GM19463 (cell line): ENCODE results near the gene CCT7.
"Not testable (repeated sequence)": the region's sequence is repeated elsewhere in the genome, so short reads cannot be mapped to it uniquely, and the experiment has no call there.

Experiments
- ATAC-seq: cut with Tn5 transposase; IDR thresholded peaks from one replicate; pipeline ENCODE4 v1.9.1; 2021; ENCODE audit warnings: mild to moderate bottlenecking, moderate library complexity; ENCODE audit not compliant: unreplicated experiment

CCT7 gene

DNA sequence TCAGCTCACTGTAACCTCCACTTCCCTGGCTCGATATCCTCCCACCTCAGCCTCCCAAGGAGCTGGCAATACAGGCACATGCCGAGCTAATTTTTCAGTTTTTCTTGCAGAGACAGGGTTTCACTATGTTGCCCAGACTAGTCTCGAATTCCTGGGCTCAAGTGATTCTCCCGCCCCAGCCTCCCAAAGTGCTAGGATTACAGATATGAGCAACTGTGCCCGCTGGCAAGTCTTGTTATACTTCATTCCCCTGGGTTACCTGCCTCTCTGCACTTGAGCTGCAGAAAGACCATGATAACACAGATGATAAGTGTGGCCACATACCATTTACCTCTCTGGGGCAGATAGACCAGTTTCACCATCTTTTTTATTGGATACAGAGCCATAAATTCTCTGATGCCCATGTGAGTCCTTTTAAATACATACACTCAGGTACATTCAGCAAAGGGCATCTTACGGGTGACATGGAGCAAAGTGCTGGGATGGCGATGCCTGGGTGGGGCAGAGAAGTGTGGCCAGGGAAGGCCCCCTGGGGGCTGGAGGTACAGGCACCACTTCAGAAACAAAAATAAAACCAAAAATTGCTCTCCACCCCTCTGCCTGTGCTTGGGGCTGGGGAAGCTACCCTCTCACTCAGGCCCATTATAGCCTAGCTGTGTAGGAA lies 20.4 kb downstream of the CCT7 start:
- ATAC-seq, result no peak

DNA sequence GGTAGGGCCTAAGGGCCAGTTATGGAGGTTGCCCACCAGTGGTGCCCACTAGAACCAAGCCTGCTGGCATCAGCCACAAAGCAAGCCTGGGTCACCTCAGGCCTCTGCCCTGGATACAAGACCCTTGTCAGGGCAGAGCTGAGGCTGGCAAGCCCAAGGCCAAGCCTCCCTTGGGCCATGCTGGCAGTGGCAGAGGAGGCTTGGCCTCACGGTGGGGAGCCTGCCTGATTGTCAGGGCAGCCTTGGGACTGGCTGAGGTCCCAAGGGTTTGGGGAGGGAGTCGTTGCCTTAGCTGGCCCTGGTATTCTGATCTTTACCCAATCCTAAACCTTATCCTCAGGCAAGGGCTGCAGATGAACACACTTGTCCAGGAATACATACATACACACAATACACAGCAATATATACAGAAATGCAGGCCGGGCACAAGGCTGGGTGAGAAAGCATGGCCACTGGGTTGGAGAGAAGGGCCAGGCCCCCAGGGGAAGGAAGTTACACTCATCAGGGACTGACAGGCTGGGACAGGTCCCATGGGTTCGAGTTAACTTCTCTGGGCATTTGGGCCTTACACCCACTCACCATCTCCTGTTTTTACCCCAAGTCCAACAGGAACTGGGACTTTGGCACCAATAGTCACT lies 21.0 kb downstream of the CCT7 start:
- no peak for ATAC-seq

DNA sequence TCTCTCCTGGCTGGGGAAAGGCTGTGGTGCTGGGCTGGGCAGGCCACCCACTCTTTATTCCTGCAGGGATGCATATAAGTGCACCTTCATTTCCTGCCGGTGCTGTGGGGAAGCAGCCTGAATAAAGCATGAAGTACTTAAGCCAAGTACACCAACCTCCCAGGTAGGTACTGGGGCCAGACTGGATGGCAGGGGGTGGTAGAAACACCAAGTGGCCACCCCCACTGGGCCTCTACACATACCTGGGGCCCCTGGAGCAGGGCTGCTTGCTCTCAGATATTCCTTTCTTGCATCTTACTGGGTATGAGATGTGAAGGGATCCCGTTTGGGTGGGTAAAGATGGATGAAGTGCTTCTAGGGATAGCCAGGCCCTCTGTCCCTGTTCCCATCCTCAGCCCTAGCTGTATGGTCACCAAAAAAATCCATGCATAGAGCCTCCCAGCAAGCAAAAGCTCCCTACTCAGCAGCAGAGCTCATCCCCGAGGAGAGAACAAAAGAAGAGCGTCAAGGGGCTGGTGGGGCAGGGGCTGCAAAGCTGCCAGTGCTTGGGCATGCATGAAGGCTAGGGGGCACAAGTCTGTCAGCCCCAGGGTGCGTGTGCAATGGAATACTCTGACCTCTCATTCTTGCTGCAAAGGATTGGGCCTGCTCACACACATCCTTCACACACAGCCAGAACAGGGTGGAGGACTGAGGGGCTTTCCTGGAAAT lies 22.0 kb downstream of the CCT7 start:
- no peak for ATAC-seq

- ATAC-seq, result no peak
Observed at GRCh38 chr2:73256618-73256922, 22.5 kb downstream of the CCT7 start.

- no peak for ATAC-seq
Observed at GRCh38 chr2:73257021-73257420, 22.9 kb downstream of the CCT7 start.

DNA sequence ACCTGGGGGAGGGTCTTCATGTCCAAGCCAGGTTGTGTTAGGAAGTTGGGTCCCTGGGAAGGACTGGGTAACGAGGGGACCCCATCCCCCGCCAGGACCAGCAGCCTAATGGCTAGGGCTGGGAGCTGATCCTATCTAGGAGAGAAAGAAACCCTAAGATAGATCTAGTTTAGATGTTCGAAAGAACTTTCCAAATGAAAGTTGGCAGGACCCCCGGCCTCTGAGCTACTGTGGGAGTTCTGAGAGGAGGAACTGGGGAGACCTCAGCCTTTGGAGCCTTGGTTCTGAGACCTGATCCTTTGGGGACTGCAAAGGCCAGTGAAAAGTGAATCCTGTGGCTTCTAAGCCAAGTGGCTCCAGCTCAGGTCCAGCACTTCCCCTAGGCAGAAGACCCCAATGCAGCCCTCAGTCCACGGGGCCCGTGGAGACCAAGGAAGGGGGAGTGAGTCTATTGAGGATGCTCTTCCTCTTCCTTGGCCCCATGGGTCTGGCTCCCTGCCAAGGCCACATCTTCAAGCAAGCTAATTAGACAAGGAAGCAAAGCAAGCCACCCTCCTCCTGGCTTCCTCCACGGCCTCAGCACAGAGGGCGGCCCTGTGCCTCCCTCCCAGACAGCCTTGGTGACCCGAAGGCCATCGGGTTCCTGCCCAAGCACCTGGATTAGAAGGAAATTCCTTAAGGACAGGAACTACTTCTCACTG lies 23.5 kb downstream of the CCT7 start:
- ATAC-seq, result no peak

- no peak for ATAC-seq
Observed at GRCh38 chr2:73258186-73258912, 24.2 kb downstream of the CCT7 start.

DNA sequence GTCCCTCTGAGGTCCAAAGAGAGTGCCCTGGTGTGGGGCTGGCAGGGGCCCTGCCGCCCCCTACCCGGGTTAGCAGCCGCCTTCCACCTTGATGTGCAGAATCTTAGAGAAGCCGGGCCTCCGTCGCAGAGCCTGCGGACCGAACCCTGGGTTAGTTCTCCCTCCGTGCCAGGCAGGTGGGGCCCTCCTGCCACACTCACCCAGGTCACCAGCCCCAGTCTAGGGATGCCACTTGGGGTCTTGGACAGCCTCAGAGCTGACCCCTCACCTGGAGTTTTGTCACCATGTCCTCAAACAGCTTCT lies 24.8 kb downstream of the CCT7 start:
- ATAC-seq, result no peak

DNA sequence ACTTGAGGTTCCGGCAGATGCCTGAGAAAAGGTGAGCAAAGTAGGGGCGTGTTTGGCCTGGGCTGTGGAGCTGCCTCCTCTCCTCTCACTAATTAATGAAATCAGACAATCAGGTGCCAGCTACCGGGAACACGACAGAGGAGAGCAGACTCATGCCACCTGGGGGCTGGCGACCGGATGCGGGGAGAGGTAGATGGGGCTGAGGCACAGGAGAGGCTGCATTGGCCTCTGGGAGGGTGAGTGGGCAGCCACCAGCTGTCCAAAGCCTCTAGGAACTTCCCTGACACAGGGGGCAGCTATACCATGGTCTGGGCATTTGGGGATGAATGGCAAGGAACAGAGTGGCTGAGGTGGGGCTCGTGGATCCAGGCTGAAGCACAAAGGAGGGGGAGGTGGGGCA lies 25.2 kb downstream of the CCT7 start:
- ATAC-seq, result no peak

DNA sequence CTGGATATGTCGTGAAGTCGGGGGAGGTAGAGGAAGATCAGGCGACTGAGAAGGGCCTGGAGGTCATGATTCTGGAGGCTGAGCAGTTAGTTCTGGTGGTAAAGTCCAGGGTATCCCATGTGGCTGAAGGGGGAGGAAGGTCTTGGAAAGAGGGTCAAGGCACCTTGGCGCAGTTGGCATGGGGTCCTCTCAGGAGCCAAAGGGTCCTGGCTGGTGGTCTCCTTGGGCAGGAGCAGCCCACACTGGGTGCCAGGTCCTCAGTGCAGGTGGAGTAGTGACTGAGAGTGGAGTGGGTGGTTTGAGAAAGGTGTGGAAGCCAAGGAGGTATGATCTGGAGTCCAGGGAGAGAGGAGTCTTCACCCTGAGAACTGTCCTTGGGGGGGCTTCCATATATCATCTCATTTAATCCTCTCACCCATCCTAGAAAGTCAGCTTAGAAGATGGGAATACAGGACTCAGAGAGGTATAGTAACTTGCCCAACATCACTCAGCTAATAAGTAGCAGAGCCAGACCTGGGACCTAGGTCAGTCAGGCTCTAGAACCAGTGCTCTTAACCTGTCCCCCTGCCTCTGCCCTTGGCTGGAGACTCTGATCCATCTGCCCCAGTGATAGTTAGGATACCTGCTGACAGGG lies 25.7 kb downstream of the CCT7 start:
- no peak for ATAC-seq

GRCh38 chr2:73260338-73260984 lies 26.4 kb downstream of the CCT7 start:
- ATAC-seq, result no peak

- no peak for ATAC-seq
Observed at GRCh38 chr2:73262108-73262651, 28.1 kb downstream of the CCT7 start.

GRCh38 chr2:73262691-73263429 lies 28.8 kb downstream of the CCT7 start:
- not testable (repeated sequence) for ATAC-seq

GRCh38 chr2:73263540-73264331 lies 29.6 kb downstream of the CCT7 start:
- no peak for ATAC-seq

GRCh38 chr2:73264332-73264606 lies 30.2 kb downstream of the CCT7 start:
- ATAC-seq, result no peak

DNA sequence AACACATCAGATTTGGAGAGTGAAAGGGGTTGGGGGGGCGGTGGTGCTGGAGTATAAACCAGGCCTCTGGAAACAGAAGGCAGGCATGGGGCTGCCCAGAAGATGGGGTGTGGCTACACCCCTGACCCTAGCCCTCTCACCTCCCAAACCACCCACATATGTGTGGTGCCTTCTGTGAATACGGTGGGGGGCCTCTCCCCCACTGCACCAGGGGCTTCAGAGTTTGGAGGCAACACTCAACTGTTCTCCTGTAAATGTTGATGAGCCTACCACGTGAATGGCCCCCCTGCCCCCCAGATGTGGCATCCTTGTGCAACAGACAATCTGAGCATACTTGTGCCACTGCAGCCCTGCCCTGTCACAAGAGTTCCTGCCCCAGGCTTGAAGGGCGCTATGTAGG lies 30.7 kb downstream of the CCT7 start:
- no peak for ATAC-seq

DNA sequence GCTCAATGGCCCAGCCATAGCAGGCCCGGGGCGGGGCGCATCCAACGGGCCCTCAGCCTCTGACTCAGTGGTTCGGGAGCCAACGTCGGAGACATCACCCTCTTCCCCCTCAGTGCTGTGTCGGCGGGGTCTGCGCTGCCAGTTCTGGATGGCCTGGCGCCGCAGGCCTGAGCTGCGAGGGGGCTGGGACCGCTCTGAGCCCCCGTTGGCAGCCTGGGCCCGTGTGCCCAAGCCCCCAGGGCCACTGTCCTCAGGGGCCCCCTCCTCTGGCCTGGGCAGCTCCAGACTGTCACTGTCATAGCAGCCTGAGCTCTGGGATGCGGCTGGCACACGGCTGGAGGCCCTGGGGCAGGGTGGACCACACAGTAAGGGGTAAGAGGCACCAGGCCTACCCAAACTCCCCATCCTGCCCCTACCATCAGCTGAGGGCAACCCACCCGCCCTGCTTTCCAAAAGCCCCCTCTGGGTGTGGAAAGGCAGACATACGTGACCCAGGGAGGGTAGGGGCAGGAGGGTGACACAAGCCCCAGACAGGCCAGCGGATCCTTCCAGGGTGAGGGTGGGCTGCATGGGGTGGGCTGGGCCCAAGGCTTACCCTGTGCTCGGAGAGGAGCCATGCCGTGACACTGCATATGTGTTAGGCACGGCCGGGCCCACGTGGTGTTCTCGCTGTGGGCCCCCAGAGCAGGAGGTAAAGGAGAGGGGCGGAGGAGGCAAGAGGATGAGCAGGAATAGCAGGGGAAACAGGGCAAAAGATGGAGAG lies 31.4 kb downstream of the CCT7 start:
- no peak for ATAC-seq
